ENCODE results near the gene DDX50.

The DDX50 gene

DNA sequence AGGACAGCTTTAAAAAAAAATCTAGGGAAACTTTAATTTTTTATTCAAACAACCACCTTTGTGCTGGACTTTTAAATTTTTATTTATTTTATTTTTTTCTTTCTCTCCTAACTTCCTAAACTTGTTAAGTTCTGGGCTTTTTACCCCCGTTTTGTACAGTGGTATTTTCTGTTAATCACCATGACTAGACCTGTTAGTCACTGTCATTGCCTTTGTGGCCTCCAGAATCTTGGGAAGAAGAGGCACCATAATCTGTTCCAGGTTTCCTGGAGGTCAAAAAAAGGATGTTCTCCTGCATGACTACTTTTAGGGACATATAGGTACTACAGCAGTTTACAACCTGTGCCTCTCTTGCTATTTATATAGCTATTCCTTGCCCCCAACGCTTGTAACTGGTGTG is 31.1 kb upstream of the DDX50 start:
- Histone ChIP-seq H3K36me3 (ENCODE audit: control insufficient read depth, low read length) (no peaks in the 10 kb centered on the region), H3K4me3 (ENCODE audit: low read length) (no peak overlapping the region), H3F3A (ENCODE audit: control insufficient read depth, insufficient read depth) (no peaks in the 10 kb centered on the region), H4K20me1 (ENCODE audit: control insufficient read depth, insufficient read depth, low read depth, low read length) (no peaks in the 10 kb centered on the region), H3K27me3 (ENCODE audit: control insufficient read depth, low read length) (peaks cover 17% of the 10 kb centered on the region; the same call in 1 of the 2 replicates), H3K4me2 (ENCODE audit: low read length) (no peak overlapping the region), H3K27ac (ENCODE audit: low read depth, low read length) (no peak overlapping the region), H3K79me2 (ENCODE audit: control insufficient read depth, low read length) (no peaks in the 10 kb centered on the region), H3K9me2 (replicated peaks; ENCODE audit: control insufficient read depth, low read length) (no peaks in the 10 kb centered on the region), H3K9me3 (ENCODE audit: control insufficient read depth, insufficient read depth, low read length) (no peaks in the 10 kb centered on the region), H3K4me1 (ENCODE audit: control insufficient read depth, low read length) (no peaks in the 10 kb centered on the region)
- TF ChIP-seq EZH2phosphoT487 (IDR thresholded peaks at IDR 0.05; ENCODE audit: borderline replicate concordance, low read length): no peak
- TF ChIP-seq, protein P1, sequence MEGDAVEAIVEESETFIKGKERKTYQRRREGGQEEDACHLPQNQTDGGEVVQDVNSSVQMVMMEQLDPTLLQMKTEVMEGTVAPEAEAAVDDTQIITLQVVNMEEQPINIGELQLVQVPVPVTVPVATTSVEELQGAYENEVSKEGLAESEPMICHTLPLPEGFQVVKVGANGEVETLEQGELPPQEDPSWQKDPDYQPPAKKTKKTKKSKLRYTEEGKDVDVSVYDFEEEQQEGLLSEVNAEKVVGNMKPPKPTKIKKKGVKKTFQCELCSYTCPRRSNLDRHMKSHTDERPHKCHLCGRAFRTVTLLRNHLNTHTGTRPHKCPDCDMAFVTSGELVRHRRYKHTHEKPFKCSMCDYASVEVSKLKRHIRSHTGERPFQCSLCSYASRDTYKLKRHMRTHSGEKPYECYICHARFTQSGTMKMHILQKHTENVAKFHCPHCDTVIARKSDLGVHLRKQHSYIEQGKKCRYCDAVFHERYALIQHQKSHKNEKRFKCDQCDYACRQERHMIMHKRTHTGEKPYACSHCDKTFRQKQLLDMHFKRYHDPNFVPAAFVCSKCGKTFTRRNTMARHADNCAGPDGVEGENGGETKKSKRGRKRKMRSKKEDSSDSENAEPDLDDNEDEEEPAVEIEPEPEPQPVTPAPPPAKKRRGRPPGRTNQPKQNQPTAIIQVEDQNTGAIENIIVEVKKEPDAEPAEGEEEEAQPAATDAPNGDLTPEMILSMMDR (IDR thresholded peaks at IDR 0.05; ENCODE audit: low read depth, low read length, poor library complexity, severe bottlenecking): no peak

DNA sequence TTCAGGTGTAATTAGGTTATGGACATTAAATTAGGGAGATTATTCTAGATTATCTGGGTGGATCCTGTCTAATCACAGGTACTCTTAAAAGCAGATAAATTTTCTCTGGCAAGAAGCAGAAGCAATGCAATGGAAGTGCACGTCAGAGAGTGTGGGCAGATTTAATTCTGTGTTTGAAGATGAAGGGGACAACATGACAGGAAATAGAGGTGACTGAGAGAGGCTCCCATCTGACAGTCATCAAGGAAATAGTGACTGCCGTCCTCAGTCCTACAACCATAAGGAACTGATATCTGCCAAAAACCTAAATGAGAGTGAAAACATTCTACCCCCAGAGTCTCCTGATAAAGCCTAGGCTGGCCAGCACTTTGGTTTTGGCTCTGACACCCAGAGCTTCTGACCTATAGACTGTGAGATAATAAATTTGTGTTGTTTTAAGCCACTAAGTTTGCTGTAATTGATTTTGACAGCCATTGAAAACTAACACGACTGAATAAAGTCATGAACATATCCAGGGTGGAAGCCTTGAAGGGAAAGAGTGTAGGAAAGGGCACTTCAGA is 30.5 kb upstream of the DDX50 start:
- no peak overlapping the region for H3K27ac ChIP-seq (ENCODE audit: low read depth, low read length)

DNA sequence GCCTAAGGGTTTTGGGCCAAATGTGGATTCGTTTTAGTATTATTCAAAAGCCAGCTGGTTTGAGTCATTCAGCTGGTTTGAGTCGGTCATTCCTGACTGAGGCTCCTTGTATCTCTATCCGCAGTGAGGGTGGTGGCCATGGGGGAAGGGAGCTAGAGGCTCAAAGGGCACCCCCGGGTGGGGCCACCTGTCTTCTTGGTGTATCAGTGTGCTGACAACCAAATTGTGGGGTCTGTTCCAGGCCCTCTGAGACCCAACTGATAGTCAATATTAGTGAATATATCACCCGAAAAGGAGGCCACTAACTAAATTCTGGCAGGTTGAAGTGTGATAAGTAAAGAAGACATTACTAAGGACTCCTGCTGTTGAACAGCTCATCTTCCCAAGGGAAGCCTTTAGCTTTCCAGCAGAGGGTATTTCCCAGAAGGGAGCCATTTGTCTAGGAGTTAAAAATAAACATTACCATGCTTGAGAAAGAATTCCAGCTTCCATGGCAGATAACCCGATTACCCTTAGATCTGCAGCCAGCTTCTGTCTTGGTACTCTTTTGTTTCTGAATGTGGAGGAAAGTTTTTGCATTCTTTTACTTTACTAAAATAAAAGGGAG is 29.9 kb upstream of the DDX50 start:
- no peak overlapping the region for H3K4me2 ChIP-seq (ENCODE audit: low read length)
- H3K36me3 ChIP-seq (ENCODE audit: control insufficient read depth, low read length): no peaks in the 10 kb centered on the region

More for the DNA sequence above, 30.5 kb upstream of the DDX50 start:
- Histone ChIP-seq H3K27me3 (ENCODE audit: control insufficient read depth, low read length) (peaks cover 17% of the 10 kb centered on the region; the same call in 1 of the 2 replicates), H4K20me1 (ENCODE audit: control insufficient read depth, insufficient read depth, low read depth, low read length) (no peaks in the 10 kb centered on the region), H3K9me3 (ENCODE audit: control insufficient read depth, insufficient read depth, low read length) (no peaks in the 10 kb centered on the region), H3K4me3 (ENCODE audit: low read length) (no peak overlapping the region), H3K36me3 (ENCODE audit: control insufficient read depth, low read length) (no peaks in the 10 kb centered on the region), H3K4me2 (ENCODE audit: low read length) (no peak overlapping the region), H3K79me2 (ENCODE audit: control insufficient read depth, low read length) (no peaks in the 10 kb centered on the region), H3K4me1 (ENCODE audit: control insufficient read depth, low read length) (no peaks in the 10 kb centered on the region), H3K9me2 (replicated peaks; ENCODE audit: control insufficient read depth, low read length) (no peaks in the 10 kb centered on the region), H3F3A (ENCODE audit: control insufficient read depth, insufficient read depth) (no peaks in the 10 kb centered on the region)
- TF ChIP-seq EZH2phosphoT487 (IDR thresholded peaks at IDR 0.05; ENCODE audit: borderline replicate concordance, low read length): no peak
- TF ChIP-seq, protein P1 (IDR thresholded peaks at IDR 0.05; ENCODE audit: low read depth, low read length, poor library complexity, severe bottlenecking): no peak

More for the DNA sequence above, 29.9 kb upstream of the DDX50 start:
- TF ChIP-seq, protein P1 (IDR thresholded peaks at IDR 0.05; ENCODE audit: low read depth, low read length, poor library complexity, severe bottlenecking): no peak
- TF ChIP-seq EZH2phosphoT487 (IDR thresholded peaks at IDR 0.05; ENCODE audit: borderline replicate concordance, low read length): no peak
- H3K79me2 ChIP-seq (ENCODE audit: control insufficient read depth, low read length): no peaks in the 10 kb centered on the region
- H4K20me1 ChIP-seq (ENCODE audit: control insufficient read depth, insufficient read depth, low read depth, low read length): no peaks in the 10 kb centered on the region
- H3K27me3 ChIP-seq (ENCODE audit: control insufficient read depth, low read length): peaks cover 17% of the 10 kb centered on the region; the same call in 1 of the 2 replicates
- no peaks in the 10 kb centered on the region for H3K9me2 ChIP-seq (replicated peaks; ENCODE audit: control insufficient read depth, low read length)
- H3K27ac ChIP-seq (ENCODE audit: low read depth, low read length): no peak overlapping the region
- no peaks in the 10 kb centered on the region for H3K9me3 ChIP-seq (ENCODE audit: control insufficient read depth, insufficient read depth, low read length)
- no peaks in the 10 kb centered on the region for H3K4me1 ChIP-seq (ENCODE audit: control insufficient read depth, low read length)
- H3F3A ChIP-seq (ENCODE audit: control insufficient read depth, insufficient read depth): no peaks in the 10 kb centered on the region
- no peak overlapping the region for H3K4me3 ChIP-seq (ENCODE audit: low read length)
